Measurements from ENCODE around the gene CFHR5.
"Not testable (repeated sequence)": the region's sequence is repeated elsewhere in the genome, so short reads cannot be mapped to it uniquely, and the experiment has no call there.

- TF ChIP-seq POLR2A, POLR2AphosphoS5 (IDR thresholded peaks at IDR 0.05): not testable (repeated sequence)
- TF ChIP-seq, protein P1, sequence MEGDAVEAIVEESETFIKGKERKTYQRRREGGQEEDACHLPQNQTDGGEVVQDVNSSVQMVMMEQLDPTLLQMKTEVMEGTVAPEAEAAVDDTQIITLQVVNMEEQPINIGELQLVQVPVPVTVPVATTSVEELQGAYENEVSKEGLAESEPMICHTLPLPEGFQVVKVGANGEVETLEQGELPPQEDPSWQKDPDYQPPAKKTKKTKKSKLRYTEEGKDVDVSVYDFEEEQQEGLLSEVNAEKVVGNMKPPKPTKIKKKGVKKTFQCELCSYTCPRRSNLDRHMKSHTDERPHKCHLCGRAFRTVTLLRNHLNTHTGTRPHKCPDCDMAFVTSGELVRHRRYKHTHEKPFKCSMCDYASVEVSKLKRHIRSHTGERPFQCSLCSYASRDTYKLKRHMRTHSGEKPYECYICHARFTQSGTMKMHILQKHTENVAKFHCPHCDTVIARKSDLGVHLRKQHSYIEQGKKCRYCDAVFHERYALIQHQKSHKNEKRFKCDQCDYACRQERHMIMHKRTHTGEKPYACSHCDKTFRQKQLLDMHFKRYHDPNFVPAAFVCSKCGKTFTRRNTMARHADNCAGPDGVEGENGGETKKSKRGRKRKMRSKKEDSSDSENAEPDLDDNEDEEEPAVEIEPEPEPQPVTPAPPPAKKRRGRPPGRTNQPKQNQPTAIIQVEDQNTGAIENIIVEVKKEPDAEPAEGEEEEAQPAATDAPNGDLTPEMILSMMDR (IDR thresholded peaks at IDR 0.05): not testable (repeated sequence)
Observed at GRCh38 chr1:197034631-197035339, 57.4 kb downstream of the CFHR5 start.

Data from suprapubic skin (tissue), 4 donors.